Right lung (tissue), 10 donors: ENCODE data around the gene F2. TPM values are rescaled to one million over a fixed set of nuclear protein-coding genes. Genes with fewer than 3 reads are reported as not detected.
"Not testable (repeated sequence)": the region's sequence is repeated elsewhere in the genome, so short reads cannot be mapped to it uniquely, and the experiment has no call there.

Experiments
- DNase-seq, 2 donors: peaks; one replicate each; pipeline ENCODE4 v3.0.0-alpha.2; 2013
- long read RNA-seq, 8 donors: transcript quantifications; one replicate each; lab custom pipeline, GENCODE V29; 2026
- polyA plus RNA-seq, 5 donors: library from polyadenylated mRNA; unstranded; fragments of 120-200 nt; gene quantifications; one replicate each; pipeline versions ENCODE4 v1.2.1 to v1.2.3, GENCODE V29; 2013; ENCODE audit warnings: inconsistent platforms in 1 of 5, low replicate concordance in 1 of 5; ENCODE audit not compliant: insufficient read length in 5 of 5, insufficient read depth in 1 of 5

F2 gene
- 1 to 10 TPM in 1 of 5 donors, under 1 TPM in 1, not detected in 3; 0.09 to 2.1 TPM for polyA plus RNA-seq
- long read RNA-seq, donor 1 = 0 reads
- long read RNA-seq, donor 2 = 0 reads
- long read RNA-seq, donor 3 = 0 reads
- long read RNA-seq, donor 4 = 0 reads
- long read RNA-seq, donor 5, partial matches to known transcripts = 0 of 1 reads
- long read RNA-seq, donor 5, other reads (novel, unspliced or antisense) = 0 of 1 reads
- long read RNA-seq, donor 6 = 0 reads
- long read RNA-seq, donor 7, partial matches to known transcripts = 71 of 71 reads
- long read RNA-seq, donor 7, other reads (novel, unspliced or antisense) = 0 of 71 reads
- long read RNA-seq, donor 8 = 0 reads

DNA sequence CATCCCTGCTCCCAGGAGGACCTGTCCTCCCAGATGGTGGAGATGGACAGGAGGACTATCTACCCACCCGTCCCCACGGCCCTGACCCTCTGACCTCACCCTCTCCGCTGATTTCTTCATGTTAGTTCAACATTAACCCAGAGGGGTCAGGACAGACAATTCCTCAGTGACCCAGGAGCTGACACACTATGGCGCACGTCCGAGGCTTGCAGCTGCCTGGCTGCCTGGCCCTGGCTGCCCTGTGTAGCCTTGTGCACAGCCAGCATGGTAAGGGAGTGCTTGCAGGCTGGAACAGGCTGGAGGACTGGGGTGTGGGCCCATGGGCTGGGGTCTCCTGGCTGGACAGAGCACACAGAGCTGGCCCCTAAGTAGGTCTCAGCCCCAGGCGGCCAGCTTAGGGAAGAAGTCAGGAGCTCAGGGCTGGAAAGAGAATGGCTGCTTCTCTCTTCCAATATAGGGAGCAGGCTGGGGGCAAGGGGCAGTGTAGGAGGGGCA lies at the start of gene F2:
Gene F2, plus strand, starts transcription at position 166 of the 495 bp plus-strand sequence. Its CDS starts 23 bp downstream, at position 189.
- DNase-seq = no peak

DNA sequence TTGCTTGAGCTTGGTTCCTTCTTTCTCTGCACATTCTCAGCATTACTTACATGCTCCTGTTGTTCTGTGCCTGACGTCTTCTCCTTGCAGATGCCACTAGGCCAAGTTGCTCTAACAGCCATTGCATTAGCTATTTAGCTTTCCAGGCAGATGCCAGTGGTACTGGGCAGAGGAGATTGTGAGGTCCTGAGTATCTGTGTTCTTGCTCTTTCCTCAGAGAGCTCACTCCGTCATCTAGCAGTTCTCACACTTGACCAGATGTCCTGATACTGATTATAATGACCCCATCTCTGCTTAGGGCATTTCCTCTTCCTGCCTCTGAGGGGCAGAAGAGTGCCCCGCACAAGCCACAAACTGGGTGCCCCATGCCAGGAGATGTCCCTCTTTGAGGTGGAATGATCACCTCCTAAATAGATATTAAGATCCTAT lies 49.3 kb upstream of the F2 start:
- no peak for DNase-seq

DNA sequence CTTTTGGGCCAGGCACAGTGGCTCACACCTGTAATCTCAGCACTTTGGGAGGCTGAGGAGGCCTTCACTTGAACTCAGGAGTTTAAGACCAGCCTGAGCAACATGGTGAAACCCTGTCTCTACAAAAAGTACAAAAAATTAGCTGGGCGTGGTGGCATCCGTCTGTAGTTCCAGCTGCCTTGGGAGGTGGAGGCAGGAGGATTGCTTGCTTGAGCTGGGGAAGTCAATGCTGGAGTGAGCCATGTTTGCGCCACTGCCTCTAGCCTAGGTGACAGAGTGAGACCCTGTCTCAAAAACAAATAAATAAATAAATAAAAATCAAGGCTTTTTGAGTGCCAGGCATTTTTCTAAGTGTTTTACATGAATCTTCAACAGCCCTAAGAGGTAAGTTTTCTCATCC lies 48.5 kb upstream of the F2 start:
- DNase-seq = not testable (repeated sequence)

DNA sequence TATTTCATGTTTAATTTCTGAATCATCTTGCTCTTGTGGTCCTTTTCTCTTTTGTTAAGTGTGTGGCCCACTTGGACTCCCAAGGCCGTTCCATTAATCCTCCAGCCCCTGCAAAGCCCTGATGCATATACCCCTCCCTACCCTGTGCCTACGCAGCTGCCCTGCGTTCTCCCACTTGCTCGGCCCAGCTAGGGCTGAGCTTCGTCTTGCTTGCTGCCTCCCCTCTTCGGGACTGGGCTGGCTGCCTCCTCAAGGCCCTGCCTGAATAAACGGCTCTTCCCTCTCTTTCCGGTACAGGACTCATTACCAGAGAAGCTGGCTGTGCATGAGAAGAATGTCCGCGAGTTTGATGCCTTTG lies 47.1 kb upstream of the F2 start:
- DNase-seq = no peak

DNA sequence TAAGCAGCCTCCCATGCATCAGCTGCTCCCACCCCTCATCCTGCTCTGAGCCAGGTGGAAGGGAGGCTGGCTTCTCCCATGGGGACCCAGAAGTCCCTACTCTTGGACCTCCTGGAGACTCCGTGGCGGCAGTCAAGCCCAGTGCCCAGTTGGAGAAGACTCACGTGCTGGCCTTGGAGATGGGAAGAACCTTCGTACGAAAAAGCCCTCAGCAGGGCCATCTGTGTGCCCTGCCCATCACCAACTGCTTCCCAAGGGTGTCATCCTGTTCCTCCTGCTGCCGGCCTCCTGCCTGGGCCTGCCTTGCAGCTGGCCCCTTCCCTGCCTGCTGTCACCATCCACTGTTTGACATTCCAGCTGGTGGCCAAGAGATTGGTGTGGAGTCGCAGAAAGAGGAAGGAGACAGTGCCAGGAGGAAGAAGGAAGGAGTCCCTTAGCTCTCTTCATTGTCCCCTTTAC lies 46.6 kb upstream of the F2 start:
- DNase-seq = no peak

DNA sequence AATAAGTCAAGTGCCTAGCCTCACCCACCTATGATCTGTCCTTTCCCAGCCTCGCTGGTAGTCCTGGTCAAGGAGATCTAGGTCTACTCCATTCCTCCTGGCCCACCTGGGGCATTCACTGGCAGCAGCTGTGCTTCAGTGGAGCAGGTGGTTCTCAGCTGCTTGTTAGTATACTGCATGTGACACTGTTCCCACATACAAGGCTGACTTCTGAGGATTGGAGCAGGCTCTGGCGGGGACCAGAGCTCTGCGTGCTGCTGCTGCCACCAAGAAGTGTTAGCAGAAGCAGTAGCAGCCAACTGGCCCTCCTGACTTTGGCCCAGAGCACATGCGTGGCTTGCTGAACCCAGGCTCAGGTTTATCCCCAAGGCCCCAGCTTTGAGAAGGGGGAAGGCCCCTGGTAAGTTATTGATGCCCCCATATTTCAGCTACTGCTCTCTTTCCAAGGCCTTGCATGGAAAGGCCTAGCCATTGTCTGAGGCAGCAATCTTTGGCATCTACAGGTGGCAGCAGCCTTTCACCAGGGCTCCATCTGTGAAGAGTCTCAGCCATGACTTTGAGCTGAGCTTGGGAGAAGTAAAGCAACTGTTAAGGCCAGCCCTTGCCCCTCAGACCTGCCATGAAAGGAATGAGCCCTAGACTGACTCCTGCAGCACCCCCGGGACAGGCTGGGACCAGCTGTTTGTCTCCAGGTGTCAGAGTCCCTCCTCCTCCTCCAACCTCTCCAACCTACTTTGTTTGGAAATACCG lies 45.1 kb upstream of the F2 start:
- DNase-seq = no peak

DNA sequence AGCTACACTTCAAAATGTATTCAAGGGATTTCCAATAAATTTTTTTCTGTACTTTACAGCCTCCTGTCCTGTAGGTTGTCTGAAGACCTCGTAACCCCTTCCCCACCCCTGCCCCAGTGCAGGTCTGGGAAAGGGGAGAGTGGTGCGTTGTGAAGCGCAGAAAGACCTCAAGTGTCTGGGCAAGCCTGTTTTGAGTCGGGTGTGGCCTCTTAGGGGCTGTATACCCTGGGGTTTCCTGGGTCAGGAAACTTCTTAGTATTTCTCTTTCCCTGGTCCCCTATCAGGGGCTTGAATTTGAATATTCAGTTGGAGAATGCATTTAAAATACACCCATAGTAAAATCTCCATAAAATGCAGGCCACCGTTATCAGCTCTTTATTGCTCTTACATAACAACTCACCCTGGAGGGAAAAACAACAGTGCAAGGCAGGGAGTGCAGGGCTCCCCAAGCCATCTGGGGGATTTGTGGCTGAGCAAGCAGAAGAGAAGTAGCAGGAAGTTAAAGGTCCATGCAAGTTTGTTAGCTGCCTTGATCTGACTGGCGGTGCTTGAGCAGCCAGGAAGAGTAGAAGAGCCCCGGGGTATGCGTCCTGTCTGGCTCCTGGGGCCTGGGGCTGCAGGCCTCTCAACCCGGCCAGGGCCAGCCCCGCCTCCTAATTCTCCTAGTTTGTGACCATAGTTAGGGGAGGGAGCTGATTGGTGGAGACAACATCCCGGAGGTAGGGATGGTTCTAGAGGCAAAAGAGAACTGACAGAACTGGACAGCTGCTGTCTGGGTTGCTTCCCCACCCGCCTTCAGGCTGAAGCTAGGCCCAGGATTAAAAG lies 44.3 kb upstream of the F2 start:
- DNase-seq = no peak

DNA sequence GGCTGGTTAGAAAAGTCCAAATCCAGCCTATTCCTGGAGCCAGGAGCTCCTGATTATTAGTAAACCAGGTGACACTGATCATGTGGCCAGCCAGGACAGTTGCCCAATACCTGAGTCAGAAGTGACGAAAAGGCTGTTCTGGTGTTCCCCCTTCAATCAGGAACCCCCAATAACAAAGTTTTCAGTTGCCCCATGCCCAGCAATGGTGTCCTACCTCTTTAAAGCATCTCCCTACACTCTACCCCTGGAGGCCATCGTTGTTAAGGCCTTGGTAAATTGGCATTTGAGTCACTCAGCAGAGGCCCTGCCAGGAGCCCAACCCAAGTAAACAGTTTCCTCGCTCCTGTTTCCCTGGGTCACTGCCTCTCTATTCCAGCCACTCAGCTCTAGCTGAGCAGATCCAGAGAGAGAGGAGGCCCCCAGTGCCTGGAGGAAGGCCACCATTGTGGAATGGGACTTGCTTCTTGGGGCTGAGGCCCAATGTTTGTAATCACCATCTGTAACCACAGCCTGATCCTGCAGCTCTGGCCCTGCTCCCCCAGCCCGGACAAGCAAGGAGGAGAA lies 43.6 kb upstream of the F2 start:
- no peak for DNase-seq

DNA sequence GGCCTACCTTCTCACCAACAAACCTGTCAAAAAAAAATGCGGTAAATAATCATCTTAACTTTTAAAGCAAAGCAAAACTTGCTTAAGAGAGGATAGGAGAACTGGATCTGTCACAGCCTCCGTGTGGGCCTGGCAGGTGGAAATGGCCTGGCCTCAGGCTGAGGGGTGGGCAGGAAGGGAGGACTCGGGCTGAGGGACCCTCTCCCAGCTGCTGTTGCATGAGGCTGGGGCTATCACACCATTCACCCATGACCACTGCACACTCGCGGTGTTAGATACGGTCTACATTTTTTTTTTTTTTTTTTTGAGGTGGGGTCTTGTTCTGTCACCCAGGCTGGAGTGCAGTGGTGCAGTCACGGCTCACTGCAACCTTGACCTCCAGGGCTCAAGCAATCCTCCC lies 43.1 kb upstream of the F2 start:
- no peak for DNase-seq

DNA sequence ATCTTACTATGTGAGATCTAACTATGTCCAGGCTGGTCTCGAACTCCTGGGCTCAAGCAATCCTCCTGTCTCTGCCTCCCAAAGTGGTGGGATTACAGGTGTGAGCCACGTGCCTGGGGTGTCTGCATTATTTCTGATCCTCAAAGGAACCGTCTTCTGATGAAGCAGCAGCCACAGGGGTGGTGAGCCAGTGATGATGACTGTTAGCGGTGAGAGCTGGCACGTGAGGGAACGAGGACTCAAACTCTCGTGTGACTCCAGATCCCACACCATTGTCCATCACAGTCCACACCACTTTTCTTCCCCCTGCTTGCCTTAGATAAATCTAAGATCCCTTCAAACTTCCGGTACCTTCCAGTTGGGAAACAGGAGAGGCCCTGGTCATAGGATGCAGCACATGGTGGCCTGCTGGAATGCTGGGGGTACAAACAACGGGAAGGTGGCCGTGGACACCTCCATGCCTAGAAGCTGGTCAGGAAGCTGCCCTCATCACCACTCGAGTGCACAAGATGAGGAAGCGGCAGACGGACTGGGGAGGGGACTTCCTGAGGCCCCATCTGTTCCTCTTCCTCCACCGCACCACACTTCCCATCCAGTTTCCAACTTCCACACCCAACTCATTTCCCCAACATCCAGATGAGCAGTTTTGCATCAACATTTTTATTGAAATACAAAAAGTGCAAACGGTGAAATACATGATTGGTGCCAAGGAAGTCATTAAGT lies 42.4 kb upstream of the F2 start:
- no peak for DNase-seq

DNA sequence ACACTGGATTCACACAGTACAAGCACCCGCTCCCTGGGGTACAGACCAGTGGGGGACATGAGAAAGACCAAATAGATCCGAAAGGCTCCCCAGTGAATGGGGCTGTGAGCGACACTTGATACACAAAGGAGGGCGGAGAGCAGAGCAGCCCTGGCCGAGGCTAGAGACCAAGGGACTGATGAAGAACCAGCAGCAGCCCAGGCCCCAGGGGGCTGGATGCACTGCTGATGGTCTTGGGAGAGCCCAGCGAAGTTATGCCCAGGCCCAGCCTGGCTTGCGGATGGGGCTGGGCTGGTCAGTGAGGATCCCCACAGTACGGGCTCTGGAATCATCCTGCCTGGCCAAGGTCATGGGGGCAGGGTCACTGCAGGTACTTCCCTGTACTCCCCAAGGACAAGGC lies 41.8 kb upstream of the F2 start:
- DNase-seq = no peak

DNA sequence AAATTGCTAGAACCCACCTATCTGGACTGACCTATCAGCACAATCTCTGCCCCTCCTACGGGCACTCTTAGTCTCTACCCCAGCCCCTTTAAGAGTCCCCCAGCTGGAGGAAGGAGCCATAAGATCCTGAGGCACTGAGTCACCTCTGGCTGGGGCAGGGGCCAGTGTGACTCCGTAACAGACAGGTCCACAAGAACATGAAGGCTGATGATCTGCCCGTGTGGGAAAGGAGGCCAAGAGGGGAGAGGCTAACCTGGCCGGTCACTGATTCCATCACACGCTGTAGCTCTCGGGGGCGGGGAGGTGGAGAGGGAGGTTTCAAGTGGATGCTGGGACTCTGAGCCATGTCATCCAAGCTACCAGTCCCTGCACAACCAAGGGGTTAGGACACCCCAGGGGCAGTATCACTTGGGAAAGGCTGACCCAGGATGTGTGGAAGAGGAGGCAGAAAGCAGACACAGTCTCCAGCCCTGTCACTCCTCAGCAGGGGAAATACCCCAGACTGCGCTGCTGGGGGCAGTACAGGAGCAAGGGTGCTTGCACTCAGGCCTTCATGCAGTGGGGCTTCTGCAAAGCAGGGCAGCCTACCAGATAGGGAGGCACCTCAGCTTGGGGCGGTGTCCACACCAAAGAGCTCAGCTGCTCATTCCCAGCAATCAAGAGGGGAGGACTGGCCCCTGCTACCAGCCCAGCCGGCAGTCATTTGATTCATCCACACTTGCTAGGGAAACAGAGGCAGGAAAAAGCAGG lies 40.8 kb upstream of the F2 start:
- no peak for DNase-seq

DNA sequence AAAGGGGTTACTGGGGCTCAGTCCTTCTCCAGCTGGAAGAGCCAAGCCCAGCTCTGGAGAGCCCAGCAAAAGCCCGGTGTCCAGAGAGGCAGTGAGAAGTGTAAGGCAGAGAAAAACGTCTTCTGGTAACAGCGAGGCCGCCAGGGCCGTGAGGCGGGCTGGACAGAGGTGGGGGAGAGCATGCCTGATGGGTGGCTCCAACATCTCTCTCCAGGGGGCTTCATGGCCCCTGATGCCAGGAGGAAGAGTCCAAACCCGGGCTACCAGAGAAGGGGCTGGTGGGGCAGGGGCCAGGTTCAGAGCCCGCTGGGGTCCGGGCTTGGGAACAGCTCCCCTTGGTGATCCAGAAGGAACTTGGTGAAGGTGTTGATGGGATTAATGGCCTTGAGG lies 40.3 kb upstream of the F2 start:
- no peak for DNase-seq

DNA sequence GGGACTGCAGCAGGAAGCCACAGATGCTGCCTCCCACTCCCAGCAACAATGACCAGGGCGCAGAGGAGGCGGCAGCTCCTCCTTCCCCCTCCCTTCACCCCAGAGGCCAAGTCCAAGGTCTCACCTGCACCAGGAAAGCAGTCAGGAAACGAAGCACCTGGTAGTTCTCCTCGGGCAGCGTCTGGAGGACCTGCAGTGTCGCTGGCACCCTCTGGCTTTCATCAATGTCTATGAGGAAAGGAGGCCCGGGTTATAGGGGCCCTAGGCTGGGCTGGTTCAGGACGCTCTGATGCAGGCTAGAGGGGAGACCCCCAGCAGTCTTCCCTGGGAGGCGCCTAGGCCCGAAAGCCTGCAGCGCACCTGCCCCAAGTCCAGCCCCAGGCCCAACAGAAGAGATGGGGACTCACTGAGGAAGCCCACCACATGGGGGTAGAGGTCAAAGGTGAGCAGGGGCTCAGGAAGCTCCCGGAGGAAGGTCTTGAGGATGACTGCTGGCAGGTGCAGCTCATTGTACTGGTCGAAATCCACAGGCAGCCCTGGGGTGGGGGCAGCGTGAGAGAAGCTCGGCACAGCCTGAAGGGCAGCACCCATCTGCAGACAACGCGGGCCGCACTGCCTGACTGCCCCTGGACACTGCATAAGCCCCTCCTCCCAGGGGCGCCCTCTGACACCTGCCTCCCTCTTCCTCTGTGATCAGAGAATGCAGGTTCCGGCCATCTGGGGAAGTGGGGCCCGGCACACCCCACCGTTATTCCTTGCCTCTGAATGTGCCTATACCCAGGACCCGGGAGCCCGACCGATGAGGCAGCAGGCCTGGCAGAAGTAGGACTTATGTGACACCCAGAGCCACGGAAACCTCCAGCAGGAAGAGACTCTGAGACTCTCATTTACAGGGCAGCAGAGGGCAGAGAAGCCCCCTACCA lies 39.5 kb upstream of the F2 start:
- DNase-seq = no peak

DNA sequence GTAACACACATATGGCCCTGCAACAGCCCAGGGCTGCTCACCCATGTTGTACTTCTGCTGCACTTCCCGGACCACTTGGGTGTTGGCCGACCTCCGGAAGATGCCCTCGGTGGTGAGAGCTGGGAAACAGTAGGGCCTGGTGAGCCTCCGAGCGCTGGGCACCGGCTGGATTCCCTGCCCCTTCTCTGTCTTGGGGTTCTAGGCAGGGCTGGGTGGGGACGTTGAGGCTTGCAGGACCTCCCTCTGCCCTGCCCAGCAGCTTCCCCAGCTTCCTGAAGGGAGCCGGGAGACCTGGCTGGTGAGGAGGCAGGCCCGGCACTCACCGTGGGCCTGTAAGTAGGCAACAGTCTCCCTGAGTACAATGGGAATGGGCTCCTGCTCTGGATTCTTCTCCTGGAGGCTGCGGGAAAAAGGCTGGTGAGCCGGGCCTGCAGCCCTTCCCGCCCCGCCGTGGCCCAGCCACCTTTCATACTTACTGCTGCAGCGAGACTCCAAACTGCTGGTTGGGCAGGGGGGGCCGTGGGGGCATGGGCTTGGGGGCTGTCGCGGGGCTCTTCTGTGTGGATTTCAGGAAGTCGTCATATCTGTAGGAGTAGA lies 38.8 kb upstream of the F2 start:
- no peak for DNase-seq

DNA sequence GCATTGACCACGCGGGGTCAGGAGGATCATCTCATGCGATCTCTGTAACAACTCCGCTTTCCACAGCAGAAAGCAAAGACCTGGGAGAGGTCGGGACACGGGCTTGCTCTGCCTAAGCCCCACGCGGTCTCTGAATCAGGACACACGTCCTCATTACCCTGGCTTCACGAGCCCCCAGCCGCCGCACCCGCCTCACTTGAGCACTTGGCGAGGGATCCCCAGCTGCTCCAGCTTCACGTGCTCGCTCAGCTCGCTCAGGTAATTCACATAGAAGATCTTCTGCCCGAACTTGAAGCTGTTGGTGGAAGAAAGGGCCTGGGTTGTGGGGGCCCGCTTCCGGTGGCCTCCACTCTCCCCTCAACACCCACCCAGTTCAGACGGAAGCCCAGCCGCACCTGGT lies 38.2 kb upstream of the F2 start:
- DNase-seq = no peak

DNA sequence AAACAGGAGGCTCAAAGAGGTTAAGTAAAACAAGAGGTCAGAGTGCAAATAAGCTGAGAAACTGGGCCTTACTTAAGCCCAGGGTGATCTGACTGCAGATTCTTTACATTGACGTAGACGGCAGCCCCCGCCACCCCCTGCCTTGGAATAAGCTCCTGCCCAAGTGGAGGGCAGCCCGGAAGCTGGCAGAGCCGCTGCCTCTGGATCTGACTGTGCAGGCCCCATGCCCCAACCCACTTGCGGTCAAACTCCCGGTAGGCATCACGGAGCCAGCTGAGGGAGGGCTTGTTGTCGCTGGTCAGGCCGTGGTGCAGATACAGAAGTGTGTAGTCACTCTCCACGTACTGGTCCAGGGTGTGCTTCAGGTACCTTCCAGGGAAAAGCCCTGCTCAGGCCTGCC lies 37.2 kb upstream of the F2 start:
- DNase-seq = no peak

DNA sequence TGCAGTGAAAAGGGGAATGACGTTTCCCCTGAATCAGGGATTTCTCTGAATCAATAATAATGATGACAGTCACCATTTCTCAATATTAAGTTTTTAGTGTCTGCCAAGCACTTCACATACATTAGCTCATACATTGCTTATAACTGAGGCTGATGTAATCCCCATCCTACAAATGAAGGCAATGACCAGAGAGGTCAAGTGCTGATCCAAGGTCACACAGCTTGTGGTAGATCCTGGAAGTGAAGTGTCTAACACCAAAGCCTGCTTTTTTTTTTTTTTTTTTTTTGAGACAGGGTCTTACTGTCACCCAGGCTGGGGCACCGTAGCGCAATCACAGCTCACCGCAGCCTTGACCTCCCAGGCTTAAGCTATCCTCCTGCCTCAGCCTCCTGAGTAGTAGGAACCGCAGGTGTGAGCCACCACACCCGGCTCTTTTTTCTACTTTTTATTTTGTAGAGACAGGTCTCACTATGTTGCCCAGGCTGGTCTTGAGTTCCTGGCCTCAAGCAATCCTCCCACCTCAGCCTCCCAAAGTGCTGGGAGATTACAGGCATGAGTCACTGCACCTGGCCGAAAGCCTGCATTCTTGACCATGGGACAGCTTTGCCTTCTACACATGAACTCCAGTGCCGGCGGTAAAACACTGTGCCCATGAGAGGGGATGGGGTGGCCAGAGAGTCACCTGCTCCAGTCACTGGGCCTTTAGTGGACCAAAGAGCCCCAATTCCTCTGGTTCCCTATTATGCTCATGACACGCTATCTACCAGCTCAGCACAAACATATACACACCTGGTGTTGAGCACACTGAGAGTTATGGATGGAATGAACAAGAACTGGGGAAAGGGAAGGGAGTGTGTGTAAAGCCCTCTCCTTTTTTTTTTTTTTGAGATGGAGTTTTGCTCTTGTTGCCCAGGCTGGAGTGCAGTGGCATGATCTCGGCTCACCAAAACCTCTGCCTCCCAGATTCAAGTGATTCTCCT lies 36.0 kb upstream of the F2 start:
- no peak for DNase-seq
